HUES64 (cell line): Measurements from ENCODE around the gene CCDC91.

Source experiments
- H3K27ac ChIP-seq: 2 replicates; pipeline ENCODE4 v1.7.0; 2013; ENCODE audit warnings: low read depth, low read length, inconsistent platforms
- H3K27me3 ChIP-seq: 2 replicates; pipeline ENCODE4 v1.6.1; 2013; ENCODE audit warnings: mild to moderate bottlenecking, low read length; ENCODE audit not compliant: insufficient read depth
- H3K36me3 ChIP-seq: 2 replicates; pipeline ENCODE4 v1.6.1; 2013; ENCODE audit warnings: mild to moderate bottlenecking, low read length; ENCODE audit not compliant: insufficient read depth
- H3K4me1 ChIP-seq: 2 replicates; pipeline ENCODE4 v1.6.1; 2013; ENCODE audit warnings: mild to moderate bottlenecking, low read length, moderate library complexity; ENCODE audit not compliant: insufficient read depth
- H3K4me3 ChIP-seq: 2 replicates; pipeline ENCODE4 v1.5.1; 2013; ENCODE audit warnings: mild to moderate bottlenecking, low read length, moderate library complexity
- H3K9ac ChIP-seq: 2 replicates; pipeline ENCODE4 v1.6.1; 2013; ENCODE audit warnings: mild to moderate bottlenecking, low read depth, low read length
- H3K9me3 ChIP-seq: 2 replicates; pipeline ENCODE4 v1.6.1; 2013; ENCODE audit warnings: low read depth, low read length; ENCODE audit not compliant: insufficient read depth
- WGBS: fragments of 150-250, 120-280 bp; methylation state at CpG from one replicate; pipeline ENCODE4 v1.1.7; 2013; ENCODE audit warnings: missing lambda C conversion rate; 5-methylcytosine and 5-hydroxymethylcytosine counted together

Gene CCDC91

GRCh38 chr12:28563286-28563685, 373.0 kb downstream of the CCDC91 start:
- Histone ChIP-seq H3K9me3 (no peaks in the 10 kb centered on the region), H3K9ac (no peak overlapping the region), H3K27ac (no peak overlapping the region), H3K27me3 (no peaks in the 10 kb centered on the region), H3K4me3 (no peak overlapping the region), H3K36me3 (no peaks in the 10 kb centered on the region), H3K4me1 (no peaks in the 10 kb centered on the region)
- WGBS: 92% methylated on average over 3 of the region's 3 CpGs

GRCh38 chr12:28563936-28564335, 373.7 kb downstream of the CCDC91 start:
- Histone ChIP-seq H3K4me1 (no peaks in the 10 kb centered on the region), H3K27ac (no peak overlapping the region), H3K36me3 (no peaks in the 10 kb centered on the region), H3K27me3 (no peaks in the 10 kb centered on the region), H3K4me3 (no peak overlapping the region), H3K9ac (no peak overlapping the region), H3K9me3 (no peaks in the 10 kb centered on the region)
- WGBS: 96% methylated on average over 1 of the region's 2 CpGs

- Histone ChIP-seq H3K4me3 (no peak overlapping the region), H3K9ac (no peak overlapping the region), H3K36me3 (no peaks in the 10 kb centered on the region), H3K27ac (no peak overlapping the region), H3K27me3 (no peaks in the 10 kb centered on the region), H3K4me1 (no peaks in the 10 kb centered on the region), H3K9me3 (no peaks in the 10 kb centered on the region)
- WGBS: 91% methylated on average over 3 of the region's 3 CpGs
Observed at GRCh38 chr12:28568118-28568517, 377.9 kb downstream of the CCDC91 start.

DNA sequence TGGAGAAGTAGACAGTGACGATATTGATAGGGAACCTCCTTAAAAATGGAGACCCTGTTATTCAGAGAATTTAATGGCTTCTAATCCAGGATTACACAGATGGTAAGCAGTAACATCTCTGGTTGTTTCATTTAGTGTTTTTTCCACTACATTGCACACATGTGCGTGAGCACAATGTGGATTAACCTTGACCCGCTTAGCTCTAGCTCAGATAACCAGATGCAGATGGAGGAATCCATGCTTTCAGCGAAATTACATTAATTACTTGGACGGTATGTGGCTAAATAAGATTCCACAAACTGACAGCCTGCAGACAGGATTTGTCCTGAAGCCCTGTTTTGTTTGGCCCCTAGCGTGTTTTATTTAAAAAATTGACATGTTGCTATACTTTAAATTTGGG, 378.4 kb downstream of the CCDC91 start:
- Histone ChIP-seq H3K9me3 (no peaks in the 10 kb centered on the region), H3K9ac (no peak overlapping the region), H3K4me3 (no peak overlapping the region), H3K27ac (no peak overlapping the region), H3K4me1 (no peaks in the 10 kb centered on the region), H3K36me3 (no peaks in the 10 kb centered on the region), H3K27me3 (no peaks in the 10 kb centered on the region)
- WGBS: 93% methylated on average over 6 of the region's 6 CpGs

GRCh38 chr12:28569698-28570411, 379.6 kb downstream of the CCDC91 start:
- H3K36me3 ChIP-seq: no peaks in the 10 kb centered on the region
- no peaks in the 10 kb centered on the region for H3K4me1 ChIP-seq
- no peaks in the 10 kb centered on the region for H3K9me3 ChIP-seq
- WGBS: 89% methylated on average over 3 of the region's 3 CpGs
- H3K27me3 ChIP-seq: no peaks in the 10 kb centered on the region
- no peak overlapping the region for H3K9ac ChIP-seq
- H3K4me3 ChIP-seq: no peak overlapping the region
- no peak overlapping the region for H3K27ac ChIP-seq

DNA sequence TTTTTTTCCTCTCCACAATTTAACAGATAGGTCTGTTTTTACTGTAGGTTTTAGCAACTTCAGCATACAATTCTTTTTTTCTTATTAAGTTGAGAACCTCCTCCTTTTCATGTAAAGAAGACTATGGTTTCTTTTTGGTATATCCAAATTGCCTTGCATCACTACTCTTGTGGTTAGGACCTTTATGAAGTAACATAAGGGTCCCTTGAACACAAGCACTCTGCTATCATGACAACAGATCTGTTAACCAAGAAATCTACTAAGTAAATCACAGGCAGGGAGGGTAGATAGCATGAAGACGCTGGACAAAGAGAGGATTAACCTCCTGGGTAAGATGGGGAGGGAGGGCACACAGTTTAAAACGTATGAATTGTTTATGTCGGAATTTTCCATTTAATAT, 380.6 kb downstream of the CCDC91 start:
- H3K9me3 ChIP-seq: no peaks in the 10 kb centered on the region
- 91% methylated on average over 3 of the region's 3 CpGs for WGBS
- H3K27ac ChIP-seq: no peak overlapping the region
- H3K27me3 ChIP-seq: no peaks in the 10 kb centered on the region
- no peak overlapping the region for H3K9ac ChIP-seq
- no peak overlapping the region for H3K4me3 ChIP-seq
- H3K36me3 ChIP-seq: no peaks in the 10 kb centered on the region
- H3K4me1 ChIP-seq: no peaks in the 10 kb centered on the region

DNA sequence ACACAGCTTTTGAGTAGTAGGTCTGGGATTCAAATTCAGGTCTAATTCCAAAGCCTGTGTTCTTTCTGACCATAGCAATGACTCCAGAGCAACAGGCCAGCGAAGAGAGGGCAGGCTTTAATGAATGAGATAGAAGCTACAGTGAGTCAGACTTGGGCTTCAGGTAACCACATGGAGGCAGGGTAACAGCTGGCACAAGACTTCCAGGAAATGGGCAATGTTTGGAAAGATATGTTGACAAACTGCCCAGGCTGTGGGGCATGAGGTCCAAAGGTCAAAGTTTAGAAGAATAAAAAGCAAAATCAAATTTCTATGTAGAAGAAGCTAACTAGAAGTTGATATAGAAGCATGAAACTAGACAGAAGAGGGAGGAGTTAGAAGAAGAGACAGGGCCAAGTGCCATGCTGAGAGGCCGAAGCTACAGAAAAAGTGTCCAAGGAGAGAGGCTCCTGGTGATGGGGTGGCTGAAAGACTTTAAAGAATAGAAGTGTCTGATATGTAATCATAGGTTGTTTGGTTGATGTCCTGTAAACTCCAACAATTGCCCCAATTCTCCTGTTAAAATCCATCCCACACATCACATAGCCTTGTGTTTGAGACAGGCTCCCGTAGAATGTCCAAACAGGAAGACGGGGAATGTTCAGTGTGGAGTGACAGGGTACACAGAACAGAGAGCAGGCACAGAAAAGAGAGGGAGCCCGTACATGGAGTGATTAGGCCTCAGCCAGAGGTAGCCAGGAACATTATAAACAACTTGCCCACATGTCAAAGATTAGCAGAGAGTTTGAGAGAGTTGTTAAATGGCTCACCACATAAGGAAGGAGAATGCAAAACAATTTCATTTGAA, 384.7 kb downstream of the CCDC91 start:
- H3K9me3 ChIP-seq: no peaks in the 10 kb centered on the region
- WGBS: 89% methylated on average over 5 of the region's 5 CpGs
- H3K4me1 ChIP-seq: no peaks in the 10 kb centered on the region
- no peak overlapping the region for H3K4me3 ChIP-seq
- no peaks in the 10 kb centered on the region for H3K36me3 ChIP-seq
- H3K27ac ChIP-seq: no peak overlapping the region
- H3K9ac ChIP-seq: no peak overlapping the region
- H3K27me3 ChIP-seq: no peaks in the 10 kb centered on the region

GRCh38 chr12:28575593-28576205, 385.4 kb downstream of the CCDC91 start:
- Histone ChIP-seq H3K4me3 (no peak overlapping the region), H3K9me3 (no peaks in the 10 kb centered on the region), H3K4me1 (no peaks in the 10 kb centered on the region), H3K27me3 (no peaks in the 10 kb centered on the region), H3K9ac (no peak overlapping the region), H3K36me3 (no peaks in the 10 kb centered on the region), H3K27ac (no peak overlapping the region)
- WGBS: 93% methylated on average over 2 of the region's 3 CpGs

DNA sequence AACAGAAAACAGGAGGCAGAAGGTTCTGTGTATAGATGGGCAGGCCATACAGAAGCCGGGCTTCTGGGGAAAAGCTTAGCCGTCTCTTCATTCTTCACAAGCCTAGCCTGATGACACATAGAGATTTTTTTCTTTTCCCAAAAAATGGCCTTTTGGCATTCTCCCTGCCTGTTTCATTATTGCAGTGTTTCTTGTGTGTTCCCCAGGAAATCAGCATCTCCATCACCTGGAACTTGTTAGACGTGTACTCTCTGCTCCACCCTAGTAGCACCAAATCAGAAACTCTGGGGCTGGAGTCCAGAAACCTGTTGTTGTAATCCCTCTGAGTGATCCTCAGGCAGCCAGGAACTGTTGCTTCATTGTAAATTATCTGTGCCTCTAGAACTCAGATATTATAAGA, 388.1 kb downstream of the CCDC91 start:
- Histone ChIP-seq H3K27me3 (no peaks in the 10 kb centered on the region), H3K9me3 (no peaks in the 10 kb centered on the region), H3K4me1 (no peaks in the 10 kb centered on the region), H3K4me3 (no peak overlapping the region), H3K27ac (no peak overlapping the region), H3K9ac (no peak overlapping the region), H3K36me3 (no peaks in the 10 kb centered on the region)
- WGBS: 90% methylated on average over 3 of the region's 3 CpGs

GRCh38 chr12:28578833-28579252, 388.6 kb downstream of the CCDC91 start:
- Histone ChIP-seq H3K27me3 (no peaks in the 10 kb centered on the region), H3K4me1 (no peaks in the 10 kb centered on the region), H3K9me3 (no peaks in the 10 kb centered on the region), H3K9ac (no peak overlapping the region), H3K4me3 (no peak overlapping the region), H3K27ac (no peak overlapping the region), H3K36me3 (no peaks in the 10 kb centered on the region)
- 98% methylated on average over 3 of the region's 3 CpGs for WGBS

DNA sequence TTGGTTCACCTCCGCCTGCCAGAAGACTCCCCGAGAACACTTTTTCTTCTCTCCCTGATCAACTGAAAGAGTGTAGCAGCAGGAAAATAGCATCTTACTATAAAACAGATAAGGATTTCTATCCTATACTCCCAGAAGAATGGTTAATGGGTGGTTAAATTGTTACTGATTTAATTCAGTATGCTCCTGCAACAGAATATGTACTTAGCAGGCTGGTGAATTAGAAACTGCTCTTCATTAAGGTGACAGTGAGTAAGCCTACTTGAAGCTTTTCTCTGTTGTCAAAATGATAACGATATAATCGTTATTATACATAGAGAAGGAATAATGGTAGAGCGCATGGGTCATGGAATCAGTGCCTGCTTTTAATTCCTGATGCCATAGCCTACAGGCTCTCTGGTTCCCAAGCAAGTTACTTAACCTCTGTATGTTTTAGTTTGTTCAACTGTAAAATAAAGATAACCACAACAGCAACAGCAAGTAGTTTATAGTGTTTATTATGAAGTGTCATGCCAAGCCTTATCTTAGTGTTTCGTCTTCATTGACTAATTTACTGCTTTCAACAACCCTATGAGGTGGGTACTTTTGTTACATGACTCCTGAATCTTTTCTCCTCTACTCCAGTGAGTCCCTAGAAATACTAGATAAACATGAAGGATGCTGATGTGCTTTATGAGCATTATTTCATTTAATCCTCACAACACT, 392.6 kb downstream of the CCDC91 start:
- no peak overlapping the region for H3K4me3 ChIP-seq
- no peak overlapping the region for H3K9ac ChIP-seq
- H3K9me3 ChIP-seq: no peaks in the 10 kb centered on the region
- no peaks in the 10 kb centered on the region for H3K4me1 ChIP-seq
- no peaks in the 10 kb centered on the region for H3K27me3 ChIP-seq
- H3K27ac ChIP-seq: no peak overlapping the region
- 83% methylated on average over 5 of the region's 6 CpGs for WGBS
- no peaks in the 10 kb centered on the region for H3K36me3 ChIP-seq
